ENCODE measurements around the gene FANCL.
"Not testable (repeated sequence)": the region's sequence is repeated elsewhere in the genome, so short reads cannot be mapped to it uniquely, and the experiment has no call there.

The FANCL gene

GRCh38 chr2:58163913-58164312, 77.2 kb downstream of the FANCL start:
- DNase-seq (ENCODE audit: low spot score): no peak
- TF ChIP-seq CTCF (IDR thresholded peaks at IDR 0.05; ENCODE audit: extremely low read depth, insufficient read depth, missing control alignments): no peak
- in situ Hi-C loops (cut with MboI; ENCODE audit: low pct_unique_long_range_greater_than_20kb, low sequenced_read_pairs, unreplicated experiment): no loop called here

- no peak for TF ChIP-seq CTCF (IDR thresholded peaks at IDR 0.05; ENCODE audit: extremely low read depth, insufficient read depth, missing control alignments)
- in situ Hi-C loops (cut with MboI; ENCODE audit: low pct_unique_long_range_greater_than_20kb, low sequenced_read_pairs, unreplicated experiment): no loop called here
- DNase-seq (ENCODE audit: low spot score): no peak
Measured at GRCh38 chr2:58158481-58158880, 82.6 kb downstream of the FANCL start.

GRCh38 chr2:58157754-58158153, 83.4 kb downstream of the FANCL start:
- no peak for TF ChIP-seq CTCF (IDR thresholded peaks at IDR 0.05; ENCODE audit: extremely low read depth, insufficient read depth, missing control alignments)
- in situ Hi-C loops (cut with MboI; ENCODE audit: low pct_unique_long_range_greater_than_20kb, low sequenced_read_pairs, unreplicated experiment): no loop called here
- DNase-seq (ENCODE audit: low spot score): no peak

- TF ChIP-seq CTCF (IDR thresholded peaks at IDR 0.05; ENCODE audit: extremely low read depth, insufficient read depth, missing control alignments): no peak
- in situ Hi-C loops (cut with MboI; ENCODE audit: low pct_unique_long_range_greater_than_20kb, low sequenced_read_pairs, unreplicated experiment): no loop called here
- DNase-seq (ENCODE audit: low spot score): no peak
Measured at GRCh38 chr2:58156780-58157179, 84.3 kb downstream of the FANCL start.

GRCh38 chr2:58155160-58155778, 85.9 kb downstream of the FANCL start:
- DNase-seq (ENCODE audit: low spot score): no peak
- in situ Hi-C loops (cut with MboI; ENCODE audit: low pct_unique_long_range_greater_than_20kb, low sequenced_read_pairs, unreplicated experiment): no loop called here
- no peak for TF ChIP-seq CTCF (IDR thresholded peaks at IDR 0.05; ENCODE audit: extremely low read depth, insufficient read depth, missing control alignments)

- TF ChIP-seq CTCF (IDR thresholded peaks at IDR 0.05; ENCODE audit: extremely low read depth, insufficient read depth, missing control alignments): no peak
- DNase-seq (ENCODE audit: low spot score): no peak
Measured at GRCh38 chr2:58146707-58147106, 94.4 kb downstream of the FANCL start.

GRCh38 chr2:58145769-58146168, 95.4 kb downstream of the FANCL start:
- in situ Hi-C loops (cut with MboI; ENCODE audit: low pct_unique_long_range_greater_than_20kb, low sequenced_read_pairs, unreplicated experiment); DNase-seq (ENCODE audit: low spot score): not testable (repeated sequence)

More at GRCh38 chr2:58146707-58147106, 94.4 kb downstream of the FANCL start:
- in situ Hi-C loops (cut with MboI; ENCODE audit: low pct_unique_long_range_greater_than_20kb, low sequenced_read_pairs, unreplicated experiment): no loop called here

Data from GM13977 (cell line).